Osteocyte (in vitro differentiated cells): Measurements from ENCODE around the gene LIPI. TPM values are rescaled to one million over a fixed set of nuclear protein-coding genes. Genes with fewer than 3 reads are reported as not detected.

Source experiments
- DNase-seq: peaks from one replicate; pipeline ENCODE4 v3.0.0; 2021; ENCODE audit warnings: mixed read lengths; ENCODE audit not compliant: unreplicated experiment; ENCODE audit errors: extremely low spot score
- H3K27ac Mint-ChIP-seq: one replicate; pipeline ENCODE4 v1.8.0; 2021; ENCODE audit warnings: mild to moderate bottlenecking, mixed read lengths; ENCODE audit not compliant: unreplicated experiment
- H3K27me3 Mint-ChIP-seq: one replicate; pipeline ENCODE4 v1.8.0; 2021; ENCODE audit warnings: mixed read lengths; ENCODE audit not compliant: unreplicated experiment
- H3K36me3 Mint-ChIP-seq: one replicate; pipeline ENCODE4 v1.8.0; 2021; ENCODE audit warnings: mixed read lengths; ENCODE audit not compliant: unreplicated experiment
- H3K4me1 Mint-ChIP-seq: one replicate; pipeline ENCODE4 v1.8.0; 2021; ENCODE audit warnings: mixed read lengths; ENCODE audit not compliant: unreplicated experiment
- H3K4me3 Mint-ChIP-seq: one replicate; pipeline ENCODE4 v1.8.0; 2021; ENCODE audit warnings: mild to moderate bottlenecking, moderate library complexity, mixed read lengths; ENCODE audit not compliant: unreplicated experiment
- H3K9me3 Mint-ChIP-seq: one replicate; pipeline ENCODE4 v1.8.0; 2021; ENCODE audit warnings: mixed read lengths; ENCODE audit not compliant: unreplicated experiment
- long read RNA-seq: library from polyadenylated mRNA; unstranded; transcript quantifications from one replicate; pipeline ENCODE4 v2.0.0, GENCODE V29; 2021
- total RNA-seq: library from RNA; stranded (reverse); gene quantifications from 2 replicates; pipeline ENCODE4 v1.2.1, GENCODE V29; 2021
- TF ChIP-seq, protein P1 (sequence below): fragments of 200-600 bp; sonication (generic); IDR thresholded peaks from 2 replicates; pipeline ENCODE4 v1.5.0; 2021; ENCODE audit warnings: antibody characterized with exemption, mild to moderate bottlenecking, moderate library complexity

LIPI gene
- total RNA-seq, result not detected in 2 replicates
- long read RNA-seq, result 0 reads

DNA sequence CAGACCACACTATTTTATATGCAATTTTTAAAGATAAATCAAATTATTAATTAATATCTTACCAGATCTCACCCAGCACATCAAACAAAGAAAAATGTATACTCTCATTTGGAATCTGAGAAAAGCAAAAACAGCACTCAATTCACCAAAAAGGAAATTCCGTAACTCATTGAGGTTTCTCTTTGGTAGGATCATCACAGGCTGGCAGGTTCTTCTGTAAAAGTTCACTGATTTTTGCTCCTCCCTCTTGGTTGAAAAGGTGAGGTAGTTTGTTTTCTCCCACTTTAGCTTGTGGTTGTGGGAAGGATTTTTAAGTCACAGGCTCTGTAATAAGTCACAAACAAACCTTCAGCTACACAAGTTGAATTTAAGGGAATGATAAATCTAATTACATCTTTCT lies at the start of gene LIPI:
Gene LIPI, minus strand, starts transcription at position 218 of the 400 bp plus-strand sequence. Its CDS starts 110 bp downstream, at position 108.
- Mint-ChIP-seq H3K4me3 (no peak within 1 kb of the TSS), H3K9me3 (no peaks in the 10 kb centered on the region), H3K4me1 (no peaks in the 10 kb centered on the region), H3K27ac (no peak within 1 kb of the TSS), H3K27me3 (no peaks in the 10 kb centered on the region), H3K36me3 (no peaks in the 10 kb centered on the region)
- TF ChIP-seq, protein P1, sequence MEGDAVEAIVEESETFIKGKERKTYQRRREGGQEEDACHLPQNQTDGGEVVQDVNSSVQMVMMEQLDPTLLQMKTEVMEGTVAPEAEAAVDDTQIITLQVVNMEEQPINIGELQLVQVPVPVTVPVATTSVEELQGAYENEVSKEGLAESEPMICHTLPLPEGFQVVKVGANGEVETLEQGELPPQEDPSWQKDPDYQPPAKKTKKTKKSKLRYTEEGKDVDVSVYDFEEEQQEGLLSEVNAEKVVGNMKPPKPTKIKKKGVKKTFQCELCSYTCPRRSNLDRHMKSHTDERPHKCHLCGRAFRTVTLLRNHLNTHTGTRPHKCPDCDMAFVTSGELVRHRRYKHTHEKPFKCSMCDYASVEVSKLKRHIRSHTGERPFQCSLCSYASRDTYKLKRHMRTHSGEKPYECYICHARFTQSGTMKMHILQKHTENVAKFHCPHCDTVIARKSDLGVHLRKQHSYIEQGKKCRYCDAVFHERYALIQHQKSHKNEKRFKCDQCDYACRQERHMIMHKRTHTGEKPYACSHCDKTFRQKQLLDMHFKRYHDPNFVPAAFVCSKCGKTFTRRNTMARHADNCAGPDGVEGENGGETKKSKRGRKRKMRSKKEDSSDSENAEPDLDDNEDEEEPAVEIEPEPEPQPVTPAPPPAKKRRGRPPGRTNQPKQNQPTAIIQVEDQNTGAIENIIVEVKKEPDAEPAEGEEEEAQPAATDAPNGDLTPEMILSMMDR, result no peak
- DNase-seq, result no peak

DNA sequence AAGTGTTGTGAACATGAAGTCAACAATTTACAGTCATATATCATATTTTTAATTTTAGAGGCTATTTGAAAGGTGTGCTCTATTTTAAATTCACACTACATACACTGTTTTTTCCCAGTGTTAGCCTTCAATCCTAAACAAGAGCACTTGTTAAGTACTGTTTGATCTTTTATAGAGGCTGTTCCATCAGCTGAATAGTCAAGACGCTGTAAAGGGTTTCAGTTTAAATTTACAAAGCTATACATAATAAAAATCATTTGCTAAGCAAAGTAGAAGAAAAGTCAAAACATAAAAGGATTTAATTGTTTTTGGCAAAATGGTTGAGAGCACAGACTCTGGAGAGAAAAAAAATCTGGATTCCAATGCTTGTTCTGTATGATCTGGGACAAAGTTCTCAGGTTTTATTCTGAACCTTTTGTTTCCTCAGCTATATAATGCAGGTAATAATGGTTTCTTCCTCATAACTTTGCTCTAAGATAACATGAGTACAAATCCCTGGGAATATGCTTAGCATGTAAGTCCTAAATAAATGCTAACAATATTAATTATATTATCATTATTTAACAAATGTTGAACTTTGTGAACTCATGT lies 49.5 kb upstream of the LIPI start:
- H3K36me3 Mint-ChIP-seq, result no peaks in the 10 kb centered on the region
- TF ChIP-seq, protein P1, result no peak
- H3K27me3 Mint-ChIP-seq, result no peaks in the 10 kb centered on the region
- no peak for DNase-seq
- H3K4me1 Mint-ChIP-seq, result no peaks in the 10 kb centered on the region
- H3K9me3 Mint-ChIP-seq, result no peaks in the 10 kb centered on the region
- no peak overlapping the region for H3K4me3 Mint-ChIP-seq
- no peak overlapping the region for H3K27ac Mint-ChIP-seq

DNA sequence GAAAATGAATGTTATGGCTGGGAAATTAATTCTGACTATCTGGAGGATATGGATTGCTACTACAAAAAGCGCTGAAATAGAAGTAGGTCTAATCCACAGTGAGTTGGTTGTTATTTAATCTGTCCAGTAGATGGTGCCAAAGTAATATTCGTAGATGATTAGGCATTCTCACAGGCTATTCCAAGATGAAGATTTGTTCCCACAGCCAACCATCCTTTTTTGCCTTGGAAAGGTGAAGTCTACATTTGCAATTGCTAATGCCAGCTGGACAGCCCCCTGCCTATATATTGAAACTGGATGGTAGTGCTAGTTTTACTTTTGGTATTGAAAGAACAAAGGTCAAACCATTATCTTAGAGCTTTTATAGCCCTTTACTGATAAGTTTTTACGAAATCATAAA lies 49.0 kb upstream of the LIPI start:
- Mint-ChIP-seq H3K27me3 (no peaks in the 10 kb centered on the region), H3K9me3 (no peaks in the 10 kb centered on the region), H3K4me1 (no peaks in the 10 kb centered on the region), H3K4me3 (no peak overlapping the region), H3K27ac (no peak overlapping the region), H3K36me3 (no peaks in the 10 kb centered on the region)
- DNase-seq, result no peak
- TF ChIP-seq, protein P1, result peak; percentile 66

DNA sequence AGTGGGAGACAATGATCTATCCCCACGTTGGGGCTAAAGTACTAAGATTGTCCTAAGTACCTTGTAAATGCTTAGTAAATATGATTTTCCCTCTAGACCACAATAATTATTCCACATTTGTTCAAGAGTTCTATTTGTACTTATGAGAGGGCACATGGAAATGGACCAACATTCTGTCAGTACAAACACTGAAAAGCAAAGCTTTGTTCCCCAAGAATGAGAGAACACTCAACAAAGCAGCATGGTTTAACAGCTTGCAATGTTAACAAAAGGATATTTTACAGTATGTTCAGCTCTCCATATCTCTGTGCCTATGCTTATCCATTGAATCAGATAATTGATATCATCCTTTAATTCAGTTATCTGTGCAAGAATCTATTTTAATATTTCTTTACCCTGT lies 40.6 kb upstream of the LIPI start:
- Mint-ChIP-seq H3K9me3 (peaks cover 19% of the 10 kb centered on the region), H3K4me3 (no peak overlapping the region), H3K36me3 (no peaks in the 10 kb centered on the region), H3K27me3 (no peaks in the 10 kb centered on the region), H3K27ac (no peak overlapping the region), H3K4me1 (peaks cover 2% of the 10 kb centered on the region)
- TF ChIP-seq, protein P1, result no peak
- DNase-seq, result no peak

DNA sequence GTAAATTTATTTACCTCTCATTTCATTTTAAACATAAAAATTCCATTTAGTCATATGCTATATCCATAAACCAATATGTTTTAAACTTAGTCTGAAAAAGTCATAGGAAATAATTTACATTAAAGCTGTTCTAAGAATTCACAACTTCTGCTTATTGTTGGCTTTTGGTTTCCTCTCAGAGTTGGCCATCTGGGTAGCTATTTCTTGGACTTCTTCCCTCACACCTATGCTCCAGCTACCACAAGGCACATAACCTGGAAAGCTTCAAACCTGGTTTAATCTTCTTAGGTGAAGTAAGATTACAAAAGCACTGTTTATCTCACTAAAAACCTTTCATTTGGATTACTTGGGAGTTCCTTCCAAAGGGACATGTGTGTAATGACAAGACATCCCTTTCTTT lies 35.0 kb upstream of the LIPI start:
- TF ChIP-seq, protein P1, result no peak

More for the DNA sequence above, 35.0 kb upstream of the LIPI start:
- Mint-ChIP-seq H3K27ac (no peak overlapping the region), H3K36me3 (no peaks in the 10 kb centered on the region), H3K27me3 (no peaks in the 10 kb centered on the region), H3K4me3 (no peak overlapping the region), H3K4me1 (no peaks in the 10 kb centered on the region), H3K9me3 (peaks cover 43% of the 10 kb centered on the region)
- DNase-seq, result no peak
